HepG2 (cell line): ENCODE data around the gene SENP6. TPM values are rescaled to one million over a fixed set of nuclear protein-coding genes. Genes with fewer than 3 reads are reported as not detected.

ENCODE experiments used
- ATAC-seq: fragments of 200-7000 bp; cut with Tn5 transposase; 3 replicates; pipeline ENCODE4 v1.9.1; 2020; ENCODE audit warnings: mild to moderate bottlenecking, moderate library complexity
- BruUV-seq: library from RNA; stranded (reverse); fragments of 400-500 nt; replicated peaks from 2 replicates; lab custom pipeline; 2021; lab: Mats Ljungman, UMichigan
- CTCF ChIA-PET: fragments of 300-600 bp; formaldehyde crosslinking; extraction: SDS; loops from one replicate; lab custom pipeline; 2021; ENCODE audit warnings: low total read pairs, inconsistent platforms, low intra/inter-chr PET ratio; lab: Yijun Ruan, JAX
- POLR2A ChIA-PET: fragments of 350-600 bp; sonication (Branson Sonifier 250); formaldehyde crosslinking; loops from one replicate; lab custom pipeline; 2020; ENCODE audit warnings: antibody characterized with exemption, inconsistent platforms; lab: Yijun Ruan, JAX
- DNase-seq: peaks from one replicate; pipeline ENCODE4 v3.0.0-alpha.2; 2015; ENCODE audit warnings: low spot score
- FAIRE-seq: peaks from 3 replicates; lab custom pipeline; 2011; peaks lifted over from hg19 to GRCh38; lab: Jason Lieb, UNC
- H2AFZ ChIP-seq: one replicate; pipeline ENCODE4 v1.6.1; 2011; ENCODE audit warnings: low read length, inconsistent platforms
- H3K27ac ChIP-seq: fragments of 300-600 bp; 3 replicates; pipeline ENCODE4 v1.8.0; 2011; ENCODE audit warnings: mixed run types, mild to moderate bottlenecking, mixed read lengths, low read length, inconsistent platforms; ENCODE audit not compliant: insufficient read depth; ENCODE audit errors: extremely low read length
- H3K27me3 ChIP-seq, 2 experiments: fragments of 200-600 bp in 1 of 2; 2 replicates in 1 of 2; 3 replicates in 1 of 2; pipeline versions ENCODE4 v1.6.0 to v1.8.0; 2011; ENCODE audit warnings: low read length in 2 of 2, mild to moderate bottlenecking in 2 of 2, moderate library complexity in 2 of 2, inconsistent platforms in 1 of 2; ENCODE audit not compliant: insufficient read depth in 2 of 2, control insufficient read depth in 1 of 2
- H3K36me3 ChIP-seq, 2 experiments: fragments of 200-600 bp in 1 of 2; replicated peaks in 1 of 2; 2 replicates in 1 of 2; 3 replicates in 1 of 2; pipeline versions ENCODE4 v1.5.1 to v1.8.0; 2011; ENCODE audit warnings: low read length in 2 of 2, inconsistent platforms in 1 of 2; ENCODE audit not compliant: insufficient read depth in 2 of 2, control insufficient read depth in 1 of 2
- H3K4me1 ChIP-seq: 2 replicates; pipeline ENCODE4 v1.5.1; 2012; ENCODE audit warnings: low read length, inconsistent platforms; ENCODE audit not compliant: insufficient read depth
- H3K4me2 ChIP-seq: 2 replicates; pipeline ENCODE4 v1.6.0; 2011; ENCODE audit warnings: low read depth, low read length, inconsistent platforms
- H3K4me3 ChIP-seq, 3 experiments: fragments of 200-600 bp in 1 of 3; sonication (generic), shearing (Covaris generic) in 1 of 3; replicated peaks in 1 of 3; 2 replicates each; pipeline ENCODE4 v1.5.1; 2011 to 2016; ENCODE audit warnings: low read length in 3 of 3, inconsistent platforms in 2 of 3, low read depth in 2 of 3, mild to moderate bottlenecking in 2 of 3, control low read depth in 1 of 3, mixed read lengths in 1 of 3; ENCODE audit not compliant: insufficient read depth in 1 of 3
- H3K79me2 ChIP-seq: one replicate; pipeline ENCODE4 v1.6.1; 2011; ENCODE audit warnings: low read length, inconsistent platforms; ENCODE audit not compliant: insufficient read depth
- H3K9ac ChIP-seq: 2 replicates; pipeline ENCODE4 v1.6.0; 2011; ENCODE audit warnings: mild to moderate bottlenecking, low read depth, low read length, inconsistent platforms; ENCODE audit not compliant: insufficient read depth
- H3K9me3 ChIP-seq: 2 replicates; pipeline ENCODE4 v1.5.1; 2012; ENCODE audit warnings: mild to moderate bottlenecking, low read length
- H4K20me1 ChIP-seq: 2 replicates; pipeline ENCODE4 v1.6.0; 2011; ENCODE audit warnings: inconsistent platforms, mild to moderate bottlenecking, low read length, moderate library complexity; ENCODE audit not compliant: insufficient read depth
- DDIT3 ChIP-seq: sonication (generic); formaldehyde crosslinking; IDR thresholded peaks from 2 replicates; pipeline ENCODE4 v1.4.0; 2020; ENCODE audit warnings: mild to moderate bottlenecking, missing genetic modification reagents
- GMEB1 ChIP-seq: sonication (generic); formaldehyde crosslinking; IDR thresholded peaks from 2 replicates; pipeline ENCODE4 v1.5.1; 2020; ENCODE audit warnings: missing genetic modification reagents, mild to moderate bottlenecking, borderline replicate concordance
- HNRNPH1 ChIP-seq: fragments of 200-400 bp; formaldehyde crosslinking; optimal IDR thresholded peaks from 2 replicates; pipeline ENCODE3; 2017; ENCODE audit warnings: mild to moderate bottlenecking, low read depth, low read length
- HOXA3 ChIP-seq: sonication (generic); formaldehyde crosslinking; IDR thresholded peaks from 2 replicates; pipeline ENCODE4 v1.5.0; 2020; ENCODE audit warnings: missing genetic modification reagents
- SIX1 ChIP-seq: sonication (generic); formaldehyde crosslinking; IDR thresholded peaks from 2 replicates; pipeline ENCODE4 v1.4.0; 2020; ENCODE audit warnings: missing genetic modification reagents, borderline replicate concordance
- SMAD1 ChIP-seq: sonication (generic); formaldehyde crosslinking; IDR thresholded peaks from 2 replicates; pipeline ENCODE4 v1.4.0; 2020; ENCODE audit warnings: missing genetic modification reagents, low read depth, mild to moderate bottlenecking, borderline replicate concordance
- ZBTB21 ChIP-seq: sonication (generic); formaldehyde crosslinking; IDR thresholded peaks from 2 replicates; pipeline ENCODE4 v1.4.0; 2020; ENCODE audit warnings: missing genetic modification reagents
- ZNF550 ChIP-seq: sonication (generic); formaldehyde crosslinking; IDR thresholded peaks from 2 replicates; pipeline ENCODE4 v1.4.0; 2020; ENCODE audit warnings: mild to moderate bottlenecking, missing genetic modification reagents, borderline replicate concordance
- ZNF841 ChIP-seq: sonication (generic); formaldehyde crosslinking; IDR thresholded peaks from 2 replicates; pipeline ENCODE4 v1.8.1; 2023; ENCODE audit warnings: missing genetic modification reagents, borderline replicate concordance
- WGBS: methylation state at CpG from one replicate; pipeline ENCODE4 v1.1.6; 2017; ENCODE audit warnings: low lambda C conversion rate; 5-methylcytosine and 5-hydroxymethylcytosine counted together
- in situ Hi-C: cut with HindIII; loops from 2 replicates; pipeline ENCODE4 v1.10.0; 2017; ENCODE audit warnings: low pct_unique_long_range_greater_than_20kb; ENCODE audit not compliant: extremely low pct_ligation_motif_present
- intact Hi-C: fragments of 100-400 bp; cut with micrococcal nuclease; formaldehyde crosslinking; loops from one replicate; pipeline ENCODE4 v1.10.0; 2022; ENCODE audit not compliant: unreplicated experiment
- polyA plus RNA-seq, 8 experiments: library from polyadenylated mRNA; depleted of rRNA in 3 of 8; stranded (reverse) in 7 of 8; unstranded in 1 of 8; fragments of >200 nt; fragmentation: Illumina TruSeq in 4 of 8; extraction: Trizol in 4 of 8; gene quantifications; 2 replicates each; pipeline versions ENCODE4 v1.2.1 to v1.2.3, GENCODE V29; 2011 to 2016; ENCODE audit warnings: low read depth in 4 of 8, missing spikeins in 1 of 8, mixed read lengths in 1 of 8; ENCODE audit not compliant: insufficient read depth in 1 of 8
- total RNA-seq, 5 experiments: library from RNA; depleted of rRNA; stranded (reverse); fragments of >200 nt; fragmentation: Illumina TruSeq; extraction: Trizol; gene quantifications; 2 replicates each; pipeline ENCODE4 v1.2.3, GENCODE V29; 2016; ENCODE audit warnings: low read depth in 1 of 5

SENP6 gene
- total and polyA plus RNA-seq, 2 of the 13 experiments (the other 11 are each of a cell fraction or from before 2014, with no cell fraction given): 21.9 to 50.1 TPM

- no peak for TF ChIP-seq GMEB1 (CRISPR knock-in tag)
- no peak for TF ChIP-seq DDIT3 (CRISPR knock-in tag)
- TF ChIP-seq SIX1 (CRISPR knock-in tag): no peak
- no peak for TF ChIP-seq ZNF550
- TF ChIP-seq SMAD1 (CRISPR knock-in tag): no peak
Measured at GRCh38 chr6:75633045-75633444, 31.4 kb downstream of the SENP6 start (continued).

GRCh38 chr6:75642311-75642710 is 40.6 kb downstream of the SENP6 start:
- CTCF ChIA-PET: no interaction called here
- peaks cover 8 to 28% of the 10 kb centered on the region in 2 experiments for H3K36me3 ChIP-seq
- H3K27ac ChIP-seq: no peak overlapping the region
- POLR2A ChIA-PET: no interaction called here
- FAIRE-seq (no peak), DNase-seq (no peak), ATAC-seq (no peak)
- BruUV-seq: no TSS peak
- no peaks in the 10 kb centered on the region for H3K27me3 ChIP-seq
- 96% methylated on average over 5 of the region's 5 CpGs for WGBS
- H3K4me3 ChIP-seq: no peak overlapping the region
- no peaks in the 10 kb centered on the region for H3K79me2 ChIP-seq
- in situ Hi-C loops (no loop called here), intact Hi-C loops (no loop called here)
- no peak overlapping the region for H2AFZ ChIP-seq
- no peaks in the 10 kb centered on the region for H3K4me1 ChIP-seq
- H3K9ac ChIP-seq: no peak overlapping the region
- H4K20me1 ChIP-seq: no peaks in the 10 kb centered on the region
- H3K4me2 ChIP-seq: no peak overlapping the region
- no peaks in the 10 kb centered on the region for H3K9me3 ChIP-seq
- TF ChIP-seq HOXA3 (CRISPR knock-in tag) (no peak), HNRNPH1 (no peak), ZNF841 (CRISPR knock-in tag) (no peak), ZBTB21 (no peak)
